ENCODE data around the gene SYCP2. TPM values are rescaled to one million over a fixed set of nuclear protein-coding genes. Genes with fewer than 3 reads are reported as not detected.

SYCP2 gene
- total RNA-seq, 1 donor from 2014 or later, result 1.0 TPM

GRCh38 chr20:59871096-59871495 is 62.3 kb downstream of the SYCP2 start:
- Histone ChIP-seq H3K27me3 (ENCODE audit: low read depth) (no peaks in the 10 kb centered on the region), H3K36me3 (no peaks in the 10 kb centered on the region), H3K9me3 (replicated peaks) (no peaks in the 10 kb centered on the region), H3K4me3 (no peak overlapping the region), H3K4me1 (no peaks in the 10 kb centered on the region), H3K27ac (replicated peaks) (no peak overlapping the region)
- no peak for DNase-seq
- TF ChIP-seq, protein P1, sequence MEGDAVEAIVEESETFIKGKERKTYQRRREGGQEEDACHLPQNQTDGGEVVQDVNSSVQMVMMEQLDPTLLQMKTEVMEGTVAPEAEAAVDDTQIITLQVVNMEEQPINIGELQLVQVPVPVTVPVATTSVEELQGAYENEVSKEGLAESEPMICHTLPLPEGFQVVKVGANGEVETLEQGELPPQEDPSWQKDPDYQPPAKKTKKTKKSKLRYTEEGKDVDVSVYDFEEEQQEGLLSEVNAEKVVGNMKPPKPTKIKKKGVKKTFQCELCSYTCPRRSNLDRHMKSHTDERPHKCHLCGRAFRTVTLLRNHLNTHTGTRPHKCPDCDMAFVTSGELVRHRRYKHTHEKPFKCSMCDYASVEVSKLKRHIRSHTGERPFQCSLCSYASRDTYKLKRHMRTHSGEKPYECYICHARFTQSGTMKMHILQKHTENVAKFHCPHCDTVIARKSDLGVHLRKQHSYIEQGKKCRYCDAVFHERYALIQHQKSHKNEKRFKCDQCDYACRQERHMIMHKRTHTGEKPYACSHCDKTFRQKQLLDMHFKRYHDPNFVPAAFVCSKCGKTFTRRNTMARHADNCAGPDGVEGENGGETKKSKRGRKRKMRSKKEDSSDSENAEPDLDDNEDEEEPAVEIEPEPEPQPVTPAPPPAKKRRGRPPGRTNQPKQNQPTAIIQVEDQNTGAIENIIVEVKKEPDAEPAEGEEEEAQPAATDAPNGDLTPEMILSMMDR (IDR thresholded peaks at IDR 0.05; ENCODE audit: borderline replicate concordance), result no peak
- intact Hi-C loops (cut with micrococcal nuclease), result no loop called here

DNA sequence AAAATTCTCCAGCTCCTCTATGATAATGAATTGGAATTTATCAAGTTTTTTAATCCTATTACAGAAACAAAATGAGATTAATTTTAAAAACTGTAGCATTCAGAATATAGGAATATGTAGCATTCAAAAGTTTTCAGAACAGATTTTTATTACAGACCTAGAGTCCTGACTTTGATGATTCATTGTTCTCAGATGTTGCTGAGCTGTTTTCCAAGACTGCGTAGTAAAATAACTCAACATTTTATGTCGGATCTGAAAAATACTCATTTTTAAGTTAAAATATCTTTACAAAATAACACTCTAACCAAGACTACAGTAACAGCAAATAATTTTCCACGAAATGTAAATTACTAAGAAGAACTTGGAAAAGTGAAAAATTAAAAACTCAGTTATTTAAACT is 67.1 kb downstream of the SYCP2 start:
- no peak overlapping the region for H3K27ac ChIP-seq (replicated peaks)
- no peaks in the 10 kb centered on the region for H3K36me3 ChIP-seq
- no peak for DNase-seq
- H3K27me3 ChIP-seq (ENCODE audit: low read depth), result no peaks in the 10 kb centered on the region
- intact Hi-C loops (cut with micrococcal nuclease), result no loop called here
- no peaks in the 10 kb centered on the region for H3K9me3 ChIP-seq (replicated peaks)
- H3K4me1 ChIP-seq, result peaks cover 7% of the 10 kb centered on the region
- H3K4me3 ChIP-seq, result no peak overlapping the region
- TF ChIP-seq, protein P1 (IDR thresholded peaks at IDR 0.05; ENCODE audit: borderline replicate concordance), result no peak

GRCh38 chr20:59864726-59865125 is 68.7 kb downstream of the SYCP2 start:
- no peaks in the 10 kb centered on the region for H3K9me3 ChIP-seq (replicated peaks)
- H3K27me3 ChIP-seq (ENCODE audit: low read depth), result no peaks in the 10 kb centered on the region
- no peak overlapping the region for H3K4me3 ChIP-seq
- no peaks in the 10 kb centered on the region for H3K36me3 ChIP-seq
- no peak overlapping the region for H3K27ac ChIP-seq (replicated peaks)
- TF ChIP-seq, protein P1 (IDR thresholded peaks at IDR 0.05; ENCODE audit: borderline replicate concordance), result no peak
- intact Hi-C loops (cut with micrococcal nuclease), result no loop called here
- peaks cover 7% of the 10 kb centered on the region for H3K4me1 ChIP-seq
- DNase-seq, result no peak

GRCh38 chr20:59863058-59863457 is 70.4 kb downstream of the SYCP2 start:
- TF ChIP-seq, protein P1 (IDR thresholded peaks at IDR 0.05; ENCODE audit: borderline replicate concordance), result no peak
- H3K36me3 ChIP-seq, result no peaks in the 10 kb centered on the region
- peaks cover 7% of the 10 kb centered on the region for H3K4me1 ChIP-seq
- no peak for DNase-seq
- intact Hi-C loops (cut with micrococcal nuclease), result no loop called here
- H3K27me3 ChIP-seq (ENCODE audit: low read depth), result no peaks in the 10 kb centered on the region
- H3K27ac ChIP-seq (replicated peaks), result no peak overlapping the region
- H3K9me3 ChIP-seq (replicated peaks), result peaks cover 7% of the 10 kb centered on the region
- no peak overlapping the region for H3K4me3 ChIP-seq

GRCh38 chr20:59861401-59861800 is 72.0 kb downstream of the SYCP2 start:
- peaks cover 9% of the 10 kb centered on the region for H3K36me3 ChIP-seq
- peaks cover 7% of the 10 kb centered on the region for H3K4me1 ChIP-seq
- intact Hi-C loops (cut with micrococcal nuclease), result no loop called here
- no peaks in the 10 kb centered on the region for H3K27me3 ChIP-seq (ENCODE audit: low read depth)
- TF ChIP-seq, protein P1 (IDR thresholded peaks at IDR 0.05; ENCODE audit: borderline replicate concordance), result no peak
- H3K9me3 ChIP-seq (replicated peaks), result peaks cover 20% of the 10 kb centered on the region
- H3K4me3 ChIP-seq, result no peak overlapping the region
- H3K27ac ChIP-seq (replicated peaks), result no peak overlapping the region
- no peak for DNase-seq

- peaks cover 9% of the 10 kb centered on the region for H3K36me3 ChIP-seq
- no peak for DNase-seq
- intact Hi-C loops (cut with micrococcal nuclease), result no loop called here
- H3K27me3 ChIP-seq (ENCODE audit: low read depth), result no peaks in the 10 kb centered on the region
- H3K27ac ChIP-seq (replicated peaks), result no peak overlapping the region
- no peak overlapping the region for H3K4me3 ChIP-seq
- peaks cover 7% of the 10 kb centered on the region for H3K4me1 ChIP-seq
- TF ChIP-seq, protein P1 (IDR thresholded peaks at IDR 0.05; ENCODE audit: borderline replicate concordance), result no peak
- H3K9me3 ChIP-seq (replicated peaks), result peaks cover 23% of the 10 kb centered on the region
Observed at GRCh38 chr20:59858425-59858824, 75.0 kb downstream of the SYCP2 start.

Measured in left ventricle myocardium inferior (tissue), 1 donor.